HG03095 (cell line): Measurements from ENCODE around the gene ZNF189.
A peak's percentile ranks its signal among the peaks of the same experiment; 100 is the strongest.

ENCODE experiments used
- ATAC-seq: cut with Tn5 transposase; IDR thresholded peaks from one replicate; pipeline ENCODE4 v1.9.1; 2021; ENCODE audit warnings: moderate library complexity; ENCODE audit not compliant: unreplicated experiment

The ZNF189 gene

DNA sequence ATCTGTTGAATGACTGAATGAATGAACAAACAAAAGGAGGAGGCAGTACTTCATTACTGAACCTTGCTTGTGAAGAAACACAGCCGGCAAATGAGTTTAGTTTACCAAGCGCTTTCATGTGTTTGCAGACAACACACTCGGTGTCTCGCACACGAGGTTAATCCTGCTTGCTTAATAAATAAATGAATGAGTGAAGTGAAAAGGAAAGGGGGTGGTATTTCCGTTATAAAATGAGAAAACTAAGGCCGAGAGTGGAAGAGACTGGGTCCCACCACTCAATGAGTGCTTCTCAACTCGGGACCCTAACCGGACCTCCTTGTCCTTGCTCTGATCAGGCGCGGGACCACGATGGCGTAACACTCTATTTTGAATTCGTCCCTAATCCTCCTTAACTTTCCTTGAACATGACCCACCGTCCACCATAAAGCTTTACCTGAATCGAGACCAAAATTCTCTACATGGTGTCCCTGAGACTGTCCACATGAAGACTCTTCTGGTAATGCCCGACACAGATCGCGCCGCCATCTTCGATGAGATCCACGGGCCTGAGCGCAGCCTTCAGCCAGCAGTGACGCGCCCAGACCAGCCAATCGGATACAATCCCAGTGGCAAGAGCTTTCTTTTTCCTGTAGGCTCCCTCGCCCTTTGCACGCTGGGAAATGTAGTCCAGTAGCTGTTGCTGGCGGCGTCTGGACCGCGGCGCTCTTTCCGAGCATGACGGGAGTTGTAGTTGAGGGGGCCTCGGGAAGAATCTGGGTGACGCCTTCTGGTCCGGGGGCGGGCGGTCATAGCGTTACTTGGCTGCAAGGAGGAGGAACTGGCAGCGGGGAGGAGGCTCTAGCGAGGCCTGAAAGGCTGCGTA lies at the start of gene ZNF189, which contains the start of gene MRPL50:
Gene ZNF189 (plus strand): TSS at position 784 of the 862 bp plus-strand sequence. CDS start 306 bp downstream, outside the sequence.
Gene MRPL50 (minus strand): TSS at position 551 of the 862 bp plus-strand sequence. CDS start 26 bp downstream, at position 525.
- peak; percentile 97 for ATAC-seq

- no peak for ATAC-seq
Measured at GRCh38 chr9:101350285-101350684, 48.4 kb upstream of the ZNF189 start.

DNA sequence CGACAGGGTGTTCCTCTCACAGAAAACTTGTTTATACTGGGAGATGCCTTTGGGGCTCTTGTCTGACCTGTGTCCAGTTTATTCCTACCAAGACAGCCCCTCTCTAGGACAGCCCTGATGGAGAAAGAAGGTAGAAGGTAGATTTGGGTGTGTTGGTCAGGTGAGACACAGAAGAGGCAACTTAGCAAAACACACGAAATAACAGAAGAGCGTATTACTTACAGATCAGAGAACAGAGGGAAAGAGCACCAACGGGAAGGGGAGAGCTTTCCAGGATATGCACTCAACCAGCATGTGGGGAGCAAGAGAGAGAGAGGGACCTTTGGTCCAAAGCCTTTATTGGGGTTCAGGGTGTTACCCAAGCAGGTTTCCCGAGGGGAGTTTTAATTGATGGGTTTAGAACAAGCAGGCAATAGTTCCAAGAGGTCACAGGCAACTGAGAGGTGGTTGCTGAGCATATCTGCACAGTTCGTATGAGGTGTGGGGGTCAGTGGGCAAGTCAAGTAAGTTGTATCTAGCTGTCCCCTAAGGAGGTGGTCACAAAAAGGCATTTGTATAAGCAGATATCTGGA lies 45.7 kb upstream of the ZNF189 start:
- no peak for ATAC-seq

- ATAC-seq = no peak
Measured at GRCh38 chr9:101353683-101354082, 45.0 kb upstream of the ZNF189 start.

- ATAC-seq = no peak
Measured at GRCh38 chr9:101354143-101354764, 44.4 kb upstream of the ZNF189 start.

DNA sequence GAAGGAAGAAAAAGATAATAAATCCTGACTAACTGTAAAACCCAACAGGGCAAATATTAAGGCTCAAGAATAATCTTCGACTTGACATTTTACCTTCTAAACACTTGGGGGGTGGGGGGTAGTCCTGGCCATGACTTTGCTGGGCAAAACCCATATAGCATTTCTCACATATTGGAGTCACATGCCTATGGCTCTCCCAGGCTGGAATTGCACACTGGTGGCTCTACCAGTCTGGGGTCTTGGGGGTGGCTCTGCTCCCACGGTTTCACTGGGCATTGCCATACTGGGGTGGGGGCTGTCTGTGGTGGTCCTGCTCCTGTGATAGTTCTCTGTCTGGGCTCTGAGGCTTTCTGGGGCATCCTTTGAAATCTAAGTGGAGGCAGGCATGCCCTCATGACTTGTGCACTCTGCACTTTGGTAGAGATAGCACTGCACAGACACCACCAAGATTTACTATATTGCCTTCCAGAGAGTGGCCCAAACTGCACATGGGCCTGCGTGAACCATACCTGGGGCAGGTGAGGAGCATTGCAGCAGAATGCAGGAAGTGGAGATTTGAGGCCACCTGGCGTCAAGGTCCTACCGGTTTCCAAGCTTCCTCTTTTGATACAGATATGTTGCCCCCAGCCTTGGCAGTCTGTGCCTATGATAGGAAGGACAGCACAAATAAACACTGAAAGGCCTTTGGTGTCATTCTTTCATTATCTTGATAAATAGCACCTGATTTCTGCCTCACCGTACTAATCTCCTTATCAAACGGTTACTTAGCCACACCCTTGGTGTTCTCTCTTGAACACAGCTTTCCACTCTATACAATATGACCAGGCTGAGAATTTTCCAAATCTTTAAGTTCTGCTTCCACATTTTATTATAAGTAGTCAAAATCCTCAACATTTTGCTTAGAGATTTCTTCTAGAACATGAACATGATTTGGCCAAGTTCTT lies 43.6 kb upstream of the ZNF189 start:
- ATAC-seq = no peak

GRCh38 chr9:101356619-101357018 lies 42.0 kb upstream of the ZNF189 start:
- no peak for ATAC-seq

DNA sequence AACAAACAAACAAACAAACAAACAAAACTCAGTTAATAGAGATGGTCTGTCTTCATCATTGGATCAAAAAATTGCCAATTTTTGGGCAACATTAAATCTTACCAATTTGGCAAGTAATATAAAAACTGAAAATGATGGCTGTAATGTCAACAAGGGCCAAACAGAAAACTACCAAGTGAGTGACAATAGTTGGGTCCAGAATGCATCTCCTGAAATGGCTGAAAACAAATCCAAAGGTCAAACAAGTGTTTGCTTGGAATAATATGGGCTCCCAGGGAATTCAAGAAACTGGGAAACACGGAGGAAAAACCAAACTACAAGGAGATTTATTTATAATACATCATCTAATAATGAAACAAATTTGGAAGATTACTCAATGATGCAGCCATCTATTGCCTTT lies 39.0 kb upstream of the ZNF189 start:
- no peak for ATAC-seq

DNA sequence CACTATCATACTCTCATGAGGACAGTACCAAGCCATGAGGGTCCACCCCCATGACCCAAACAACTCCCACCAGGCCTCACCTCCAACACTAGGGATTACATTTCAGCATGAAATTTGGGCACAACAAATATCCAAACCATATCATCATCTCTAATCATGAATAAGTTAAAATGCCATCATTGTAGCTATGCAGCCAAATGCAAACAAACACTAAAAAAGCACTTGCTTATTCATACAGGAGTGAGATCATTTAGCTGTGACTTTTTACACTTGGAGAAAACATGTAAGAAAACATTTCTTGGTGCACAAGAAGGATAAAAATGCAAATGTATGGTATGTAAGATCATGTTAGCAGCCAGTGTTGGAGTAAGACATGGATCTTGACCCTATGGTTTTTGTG lies 38.0 kb upstream of the ZNF189 start:
- ATAC-seq = no peak

GRCh38 chr9:101362450-101362849 lies 36.2 kb upstream of the ZNF189 start:
- no peak for ATAC-seq

DNA sequence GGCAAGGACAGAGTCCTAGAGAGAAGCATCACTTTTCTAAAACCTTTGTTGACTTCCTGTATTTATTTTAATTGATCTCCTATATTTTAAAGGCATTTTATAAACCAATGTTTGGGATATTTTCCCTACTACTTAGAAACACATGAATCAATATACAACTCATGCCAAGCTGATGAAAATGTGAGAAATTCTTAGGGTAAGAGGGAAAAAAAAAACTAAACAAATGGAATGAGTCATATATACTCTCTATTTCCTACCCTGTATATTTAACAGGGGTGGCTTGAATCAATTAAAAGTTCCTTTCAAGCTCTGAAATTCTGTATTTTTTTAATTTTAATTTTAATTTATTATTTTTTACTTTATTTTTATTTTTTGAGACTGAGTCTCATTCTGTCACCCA lies 33.5 kb upstream of the ZNF189 start:
- ATAC-seq = no peak

DNA sequence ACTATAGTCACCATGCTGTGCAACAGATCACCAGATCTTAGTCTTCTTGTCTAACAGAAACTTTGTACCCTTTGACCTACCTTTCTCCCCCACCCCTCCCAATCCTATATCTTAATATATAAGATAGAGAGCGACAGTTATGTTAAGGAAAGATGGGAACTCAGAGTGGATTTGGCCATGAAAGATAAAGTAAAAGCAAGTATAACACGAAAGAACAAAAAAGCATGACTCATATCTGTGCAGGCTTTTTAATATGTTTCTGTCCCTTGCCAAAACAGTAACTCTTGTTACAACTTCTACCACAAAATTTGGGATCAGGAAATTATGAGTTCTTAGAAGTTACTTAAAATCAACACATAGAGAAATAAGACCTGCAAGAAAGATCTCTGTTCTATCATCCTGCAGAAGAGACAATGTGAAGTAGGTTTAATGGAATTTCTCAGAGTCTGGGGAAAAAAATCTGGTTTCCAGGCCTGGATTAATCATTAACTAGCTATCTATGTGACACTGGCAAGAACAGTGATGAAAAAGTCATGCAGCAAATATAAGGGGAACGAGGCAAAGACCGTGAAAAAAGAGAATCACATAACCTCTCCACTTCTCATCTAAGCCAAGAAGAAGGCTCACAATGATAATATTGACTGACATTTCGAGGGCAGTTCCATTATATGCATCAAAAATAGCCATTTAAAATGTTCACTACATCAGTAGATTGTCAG lies 32.5 kb upstream of the ZNF189 start:
- ATAC-seq = no peak

DNA sequence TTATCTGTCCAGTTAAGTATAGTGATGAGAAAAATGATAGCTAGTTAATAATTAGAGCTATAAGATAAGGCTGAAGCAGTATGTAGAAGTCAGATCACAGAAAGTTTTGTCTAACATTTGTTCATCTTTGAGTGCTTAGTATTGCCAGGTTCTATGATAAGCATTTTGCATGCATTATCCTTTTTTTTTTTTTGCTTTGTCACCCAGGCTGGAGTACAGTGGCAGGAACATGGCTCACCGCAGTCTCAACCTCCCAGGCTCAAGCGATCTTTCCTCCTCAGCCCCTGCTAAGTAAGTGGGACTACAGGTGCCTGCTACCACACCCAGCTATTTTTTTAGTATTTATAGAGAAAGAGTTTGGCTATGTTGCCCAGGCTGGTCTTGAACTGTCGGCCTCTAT lies 31.3 kb upstream of the ZNF189 start:
- ATAC-seq = no peak

DNA sequence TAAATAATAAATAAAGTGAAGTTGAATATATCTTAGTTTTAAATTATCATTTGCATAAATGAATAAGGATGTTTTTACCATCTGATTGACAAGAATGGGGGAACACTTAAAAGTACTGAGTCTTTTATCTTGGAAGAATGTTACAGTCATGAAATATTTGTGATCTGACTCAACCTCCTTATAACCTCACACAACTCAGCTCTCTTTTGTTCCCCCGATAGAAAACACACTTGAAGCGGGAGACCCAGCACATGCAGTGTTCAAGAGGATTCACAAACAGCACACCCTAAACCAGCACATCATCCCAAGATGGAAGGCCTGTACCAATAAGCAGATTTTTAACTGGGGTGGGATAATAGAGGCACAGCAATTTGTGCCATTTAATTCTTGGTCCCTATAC lies 29.4 kb upstream of the ZNF189 start:
- ATAC-seq = no peak

- no peak for ATAC-seq
Measured at GRCh38 chr9:101369884-101370531, 28.6 kb upstream of the ZNF189 start.

DNA sequence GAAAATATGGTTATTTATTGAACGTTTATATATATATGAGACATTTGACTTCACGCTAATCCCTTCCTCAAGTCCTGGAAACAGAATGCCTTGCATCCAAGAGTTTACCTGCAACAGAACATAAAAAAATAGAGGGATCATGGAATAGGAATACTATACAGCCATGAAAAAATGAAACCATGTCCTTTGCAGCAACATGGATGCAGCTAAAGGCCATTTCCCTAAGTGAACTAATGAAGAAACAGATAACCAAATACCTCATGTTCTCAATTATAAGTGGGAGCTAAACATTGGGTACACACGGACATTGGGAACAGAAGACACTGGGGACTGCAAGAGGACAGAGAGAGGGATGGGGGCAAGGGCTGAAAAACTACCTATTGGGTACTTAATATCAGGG lies 26.8 kb upstream of the ZNF189 start:
- no peak for ATAC-seq

DNA sequence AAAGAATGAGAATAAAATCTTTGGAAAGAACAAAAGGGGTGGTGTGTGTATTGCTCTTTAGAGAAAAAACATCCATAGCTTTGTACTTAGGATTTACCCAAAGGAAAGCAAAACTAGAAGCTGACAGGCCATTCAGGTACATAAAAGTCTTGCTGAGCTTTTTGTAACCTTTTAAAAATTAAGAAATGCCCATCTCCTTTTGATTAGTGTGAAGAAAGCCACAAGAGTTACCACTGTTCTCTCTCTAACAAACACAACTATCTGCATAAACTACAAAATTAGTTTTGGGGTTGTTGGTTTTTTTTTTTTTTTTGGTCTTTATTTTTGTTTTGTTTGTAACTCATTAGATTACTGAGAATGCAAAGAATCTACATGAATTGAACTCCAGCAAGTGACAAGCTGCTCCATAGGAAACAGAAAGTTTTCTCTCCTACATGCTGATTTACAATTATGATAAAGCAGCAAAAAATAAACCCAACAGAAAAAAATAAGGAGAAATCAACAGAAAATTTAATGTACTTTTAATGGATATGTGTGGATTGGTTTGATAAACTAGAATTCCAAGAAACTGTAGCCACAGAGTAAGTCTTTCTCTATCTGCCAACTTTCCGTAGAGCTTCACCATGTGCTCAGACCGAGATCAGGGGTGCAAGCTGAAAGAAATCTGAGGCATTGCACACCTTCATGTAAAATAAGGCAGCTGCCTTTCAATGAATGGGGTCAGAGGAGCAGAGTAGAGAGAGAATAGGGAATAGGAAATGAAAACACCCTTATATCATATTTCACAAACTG lies 26.1 kb upstream of the ZNF189 start:
- no peak for ATAC-seq

DNA sequence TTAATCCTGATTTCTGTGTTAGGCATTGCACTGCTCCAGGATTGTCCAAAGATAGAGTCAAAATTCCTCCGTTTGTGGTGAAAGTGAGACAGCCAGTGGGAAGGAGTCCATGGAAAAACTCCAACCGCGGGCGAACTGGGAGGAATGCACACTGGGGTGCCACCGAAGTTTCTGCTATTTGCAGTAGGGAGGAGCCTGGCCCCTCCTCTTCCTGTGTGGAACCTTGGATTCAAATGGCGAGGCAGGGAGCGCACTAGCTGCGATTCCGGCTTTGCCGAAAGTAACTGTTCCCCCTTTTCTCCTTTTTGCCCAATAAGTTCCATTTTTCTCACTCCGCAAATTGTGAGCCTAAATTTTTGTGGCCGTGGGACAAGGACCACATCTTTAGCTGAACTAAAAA lies 23.1 kb upstream of the ZNF189 start:
- ATAC-seq = no peak
